Activated effector memory CD4-positive, alpha-beta T cell treated with anti-CD3 and anti-CD28 coated beads, Interleukin-2, amount 50 U/mL, for 16 hours (primary cell): ENCODE results near the gene POLR2C.
"Not testable (repeated sequence)": the region's sequence is repeated elsewhere in the genome, so short reads cannot be mapped to it uniquely, and the experiment has no call there.

ENCODE experiments used
- DNase-seq: peaks from one replicate; pipeline ENCODE4 v3.0.0-alpha.2; 2020

Gene POLR2C

DNA sequence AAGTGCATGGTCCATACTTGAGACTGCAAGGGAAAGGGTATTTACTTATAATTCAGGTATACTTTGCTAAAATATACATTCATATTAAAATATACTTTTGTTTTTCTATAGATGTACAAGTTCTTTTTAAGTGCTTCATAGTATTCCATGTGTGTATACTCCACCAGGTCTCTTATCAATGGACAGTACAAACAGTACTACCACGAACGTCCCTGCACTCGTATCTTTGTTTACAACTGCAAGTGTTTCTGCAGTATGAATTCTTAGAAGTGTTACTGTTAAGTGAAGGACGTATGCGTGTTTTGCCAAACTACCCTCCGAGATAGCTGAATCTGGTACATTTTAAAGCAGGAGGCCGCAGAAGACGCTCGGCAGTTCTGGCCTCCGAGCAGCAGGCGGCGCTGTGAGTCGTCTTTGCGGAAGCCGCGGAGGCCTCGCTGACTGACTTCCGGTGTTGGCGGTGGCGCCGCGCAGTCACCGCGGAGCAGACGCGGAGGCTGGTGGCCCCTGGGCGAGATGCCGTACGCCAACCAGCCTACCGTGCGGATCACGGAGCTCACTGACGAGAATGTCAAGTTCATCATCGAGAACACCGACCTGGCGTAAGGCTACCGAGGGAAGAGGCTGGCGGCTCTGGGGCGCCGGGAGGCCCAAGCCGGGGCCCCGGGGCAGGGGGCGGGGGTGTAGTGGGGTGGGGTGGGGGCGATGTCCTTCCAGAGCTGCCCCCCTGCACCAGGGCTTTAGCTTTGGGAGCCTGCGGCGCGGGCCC lies at the start of gene POLR2C:
Gene POLR2C, plus strand, starts transcription at position 471 of the 769 bp plus-strand sequence. Its CDS starts 46 bp downstream, at position 517.
- DNase-seq, result peak; percentile 98

DNA sequence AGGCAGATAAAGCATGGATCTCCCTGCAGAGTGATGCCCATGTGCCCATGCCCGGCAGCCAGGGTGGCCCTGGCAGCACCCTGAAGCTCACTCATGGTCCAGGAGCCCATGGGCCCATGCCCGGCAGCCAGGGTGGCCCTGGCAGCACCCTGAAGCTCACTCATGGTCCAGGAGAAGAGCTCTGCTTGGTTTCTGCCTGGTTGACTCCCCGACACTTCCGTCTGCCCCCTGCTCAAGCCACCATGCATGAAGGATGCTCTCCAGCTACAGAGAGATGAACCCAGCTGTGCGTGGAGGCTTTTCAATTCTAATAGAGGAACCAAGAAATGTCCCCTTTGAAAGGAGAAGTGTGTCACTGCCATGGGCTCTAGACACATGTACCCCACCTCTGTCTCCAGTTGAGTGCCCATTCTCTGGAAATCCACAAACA lies 49.2 kb upstream of the POLR2C start:
- DNase-seq, result no peak

DNA sequence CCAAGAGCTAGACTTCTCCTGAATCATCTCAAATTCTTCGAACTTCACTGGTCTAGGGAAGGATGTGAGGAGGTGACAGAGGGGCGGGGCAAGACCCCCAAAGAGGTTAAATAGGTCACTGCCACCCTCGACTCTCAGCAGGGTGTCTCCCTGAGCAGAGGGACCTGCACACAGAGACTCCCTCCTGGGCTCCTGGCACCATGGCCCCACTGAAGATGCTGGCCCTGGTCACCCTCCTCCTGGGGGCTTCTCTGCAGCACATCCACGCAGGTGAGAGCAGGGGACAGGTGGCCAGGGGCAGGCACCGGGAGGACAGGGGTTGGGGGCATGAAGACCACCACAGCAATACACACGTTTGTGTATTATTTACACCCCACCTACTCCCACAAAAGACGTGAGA lies 48.7 kb upstream of the POLR2C start:
- DNase-seq, result no peak

DNA sequence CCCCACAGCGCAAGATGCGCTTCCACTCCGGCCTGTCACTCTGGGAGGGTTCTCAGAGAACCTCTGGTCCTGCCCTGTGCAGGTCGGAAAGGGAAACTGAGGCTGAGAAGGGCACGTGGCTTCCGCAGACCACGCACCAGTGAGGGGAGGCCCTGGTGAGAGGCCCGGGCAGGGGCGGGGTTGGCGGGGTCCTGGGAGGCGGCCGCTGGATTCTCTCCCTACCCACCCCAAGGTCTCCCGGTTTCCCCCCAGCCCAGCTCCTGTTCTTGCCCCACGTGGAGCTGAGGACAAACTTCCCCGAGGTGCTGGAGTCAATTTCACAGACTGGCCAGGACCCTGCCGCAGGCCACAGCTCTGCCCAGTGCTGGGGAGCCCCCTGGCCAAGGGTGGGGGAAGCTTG lies 46.4 kb upstream of the POLR2C start:
- DNase-seq, result no peak

DNA sequence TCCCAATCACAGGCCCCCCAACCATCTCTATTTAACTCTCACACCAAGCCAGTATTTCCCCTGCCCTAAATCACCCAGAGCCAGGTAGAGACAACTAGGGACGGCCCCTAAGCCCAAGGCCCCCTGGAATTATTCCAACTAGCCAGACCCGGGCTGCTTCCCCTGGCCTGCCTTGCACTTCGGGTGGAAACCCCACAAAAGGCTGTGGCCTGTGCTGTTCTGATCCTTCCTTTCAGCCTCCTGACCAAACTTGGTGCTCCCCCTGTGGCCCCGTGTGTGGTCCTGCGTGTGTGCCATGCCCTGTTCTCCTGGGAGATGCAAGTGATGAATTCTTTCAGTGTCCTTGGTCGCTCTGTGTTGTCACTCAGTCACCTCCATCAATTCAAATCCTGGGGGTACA lies 43.0 kb upstream of the POLR2C start:
- DNase-seq, result no peak

DNA sequence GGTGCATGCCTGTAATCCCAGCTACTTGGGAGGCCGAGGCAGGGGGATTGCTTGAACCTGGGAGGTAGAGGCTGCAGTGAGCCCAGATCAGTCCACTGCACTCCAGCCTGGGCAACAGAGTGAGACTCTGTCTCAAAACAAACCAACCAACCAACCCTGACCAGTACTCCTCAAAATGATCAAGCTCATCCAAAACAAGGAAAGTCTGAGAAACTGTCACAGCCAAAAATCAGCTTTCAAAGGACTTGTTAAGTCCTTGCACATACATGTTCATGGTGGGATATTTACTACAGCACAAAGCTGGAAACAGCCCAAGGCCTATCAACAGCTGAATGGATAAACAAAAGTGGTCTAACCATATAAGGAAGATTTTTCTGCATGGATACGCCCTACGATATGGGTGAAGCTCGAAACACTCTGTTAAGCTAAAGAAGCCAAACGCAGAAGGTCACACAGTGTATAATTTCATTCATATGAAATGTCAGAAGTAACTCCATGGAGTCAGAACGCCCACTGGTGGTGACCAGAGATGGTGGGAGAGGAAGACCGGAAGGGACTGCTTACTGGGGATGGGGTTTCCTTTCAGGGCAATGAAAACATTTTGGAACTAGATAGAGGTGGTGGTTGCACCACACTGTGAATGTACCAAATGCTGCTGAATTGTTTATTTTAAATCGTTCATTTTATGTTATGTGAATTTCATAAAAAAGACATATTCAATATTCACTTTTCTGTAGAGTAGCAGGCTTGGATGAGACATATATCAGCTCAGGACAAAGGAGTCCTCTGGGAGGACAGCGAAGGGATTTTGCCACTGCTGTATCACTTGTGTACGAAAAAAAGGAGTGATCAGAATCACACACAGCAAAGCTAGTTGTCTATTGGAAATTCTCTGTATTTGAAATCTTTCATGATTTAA lies 40.2 kb upstream of the POLR2C start:
- no peak for DNase-seq

DNA sequence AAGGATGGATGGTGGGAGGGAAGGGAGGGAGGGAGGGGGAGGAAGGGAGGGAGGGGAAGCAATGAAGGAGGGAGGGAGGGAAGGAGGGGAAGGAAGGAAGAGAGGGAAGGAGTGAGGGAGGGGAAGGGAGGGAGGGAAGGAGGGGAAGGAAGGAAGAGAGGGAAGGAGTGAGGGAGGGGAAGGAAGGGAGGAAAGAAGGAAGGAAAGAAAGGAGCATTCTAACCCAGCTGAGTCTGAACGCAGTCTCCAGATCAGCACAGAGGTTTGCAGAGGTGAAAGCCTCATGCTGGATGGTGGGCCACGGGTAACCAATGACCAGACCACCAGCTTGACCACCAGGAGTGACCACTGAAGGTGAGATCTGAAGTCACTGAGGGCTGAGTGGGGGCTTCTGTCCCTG lies 39.3 kb upstream of the POLR2C start:
- no peak for DNase-seq

DNA sequence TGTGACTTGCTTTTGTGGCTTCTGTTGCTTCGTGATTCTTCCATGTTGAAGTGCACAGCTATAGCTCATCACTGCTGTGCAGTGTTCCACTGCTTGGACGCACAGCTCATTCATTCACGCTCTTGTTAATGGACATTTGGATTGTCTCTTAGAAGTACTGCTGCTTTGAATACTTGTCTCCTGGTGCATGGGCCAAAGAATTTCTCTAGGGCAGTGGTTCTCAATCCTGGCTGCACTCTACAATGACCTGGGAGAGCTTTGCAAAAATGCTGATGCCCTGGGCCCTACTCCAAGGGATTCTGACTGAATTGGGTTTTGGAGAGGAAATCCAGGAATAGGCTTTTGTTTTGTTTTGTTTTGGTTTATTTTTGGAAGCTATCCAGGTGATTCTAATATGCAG lies 37.9 kb upstream of the POLR2C start:
- DNase-seq, result no peak

DNA sequence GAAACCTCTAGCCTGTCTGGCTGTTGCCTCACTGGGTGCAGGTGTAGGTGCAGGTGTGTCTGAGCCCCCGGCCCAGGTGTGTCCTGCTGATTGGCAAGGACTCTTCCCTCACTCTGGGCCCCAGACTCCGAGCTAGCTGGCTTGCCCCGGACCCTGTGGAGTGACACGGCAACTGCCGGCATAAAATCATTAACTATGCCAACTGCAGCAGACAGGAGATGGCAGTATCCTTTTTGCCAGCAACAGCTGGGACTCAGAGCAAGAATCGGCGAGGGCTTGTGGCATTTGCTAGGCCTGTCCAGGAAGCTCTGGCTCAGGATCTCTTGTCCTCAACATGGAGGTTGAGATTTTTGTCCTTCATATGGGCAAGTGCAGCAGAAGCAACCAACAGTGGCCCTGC lies 36.1 kb upstream of the POLR2C start:
- DNase-seq, result no peak

DNA sequence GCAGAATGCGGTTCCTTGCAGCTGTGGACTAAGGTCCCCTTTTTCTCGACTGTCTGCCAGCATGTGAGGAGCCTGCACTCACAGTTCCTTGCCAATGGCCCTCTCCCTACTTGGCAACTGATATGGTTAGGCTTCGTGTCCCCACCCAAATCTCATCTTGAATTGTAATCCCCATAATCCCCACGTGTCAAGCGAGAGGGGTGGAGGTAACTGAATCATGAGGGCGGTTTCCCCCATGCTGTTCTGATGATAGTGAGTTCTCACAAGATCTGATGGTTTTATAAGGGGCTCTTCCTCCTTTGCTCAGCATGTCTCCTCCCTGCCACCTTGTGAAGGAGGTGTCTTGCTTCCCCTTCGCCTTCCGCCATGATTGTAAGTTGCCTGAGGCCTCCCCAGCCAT lies 35.2 kb upstream of the POLR2C start:
- DNase-seq, result no peak

DNA sequence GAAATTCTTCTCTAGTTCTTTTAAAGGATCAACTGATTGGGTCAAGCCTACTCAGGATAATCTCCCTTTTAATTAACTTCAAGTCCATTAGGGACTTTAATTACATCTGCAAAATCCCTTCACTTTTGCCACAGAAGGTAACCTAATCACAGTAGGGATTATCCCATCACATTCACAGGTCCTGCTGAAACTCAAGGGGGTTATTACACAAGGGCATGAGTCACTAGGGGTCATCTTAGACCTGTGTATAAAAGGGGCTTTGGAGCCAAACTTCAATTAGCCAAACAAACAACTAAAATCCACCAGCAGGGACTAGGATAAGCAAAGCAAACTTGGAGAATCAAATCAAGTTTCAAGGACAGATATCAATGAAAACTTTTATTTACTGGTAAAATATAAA lies 34.7 kb upstream of the POLR2C start:
- DNase-seq, result no peak

DNA sequence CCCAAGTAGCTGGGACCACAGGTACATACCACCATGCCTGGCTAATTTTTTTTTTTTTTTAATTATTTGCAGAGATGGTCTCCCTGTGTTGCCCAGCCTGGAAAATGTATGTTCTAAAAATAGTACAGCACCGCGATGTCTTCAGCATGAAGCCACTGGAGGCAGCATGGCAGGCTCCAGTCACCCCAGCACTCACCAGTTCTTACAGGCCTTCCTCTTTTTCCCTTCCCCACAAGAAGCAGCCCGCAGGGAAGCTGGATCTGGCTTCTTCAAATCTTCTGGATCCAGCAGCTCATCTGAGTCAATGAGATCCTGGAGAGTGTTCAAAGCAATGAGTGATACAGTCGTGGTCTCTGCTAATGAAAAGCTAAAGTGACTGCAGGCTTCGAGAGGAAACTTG lies 31.5 kb upstream of the POLR2C start:
- no peak for DNase-seq

DNA sequence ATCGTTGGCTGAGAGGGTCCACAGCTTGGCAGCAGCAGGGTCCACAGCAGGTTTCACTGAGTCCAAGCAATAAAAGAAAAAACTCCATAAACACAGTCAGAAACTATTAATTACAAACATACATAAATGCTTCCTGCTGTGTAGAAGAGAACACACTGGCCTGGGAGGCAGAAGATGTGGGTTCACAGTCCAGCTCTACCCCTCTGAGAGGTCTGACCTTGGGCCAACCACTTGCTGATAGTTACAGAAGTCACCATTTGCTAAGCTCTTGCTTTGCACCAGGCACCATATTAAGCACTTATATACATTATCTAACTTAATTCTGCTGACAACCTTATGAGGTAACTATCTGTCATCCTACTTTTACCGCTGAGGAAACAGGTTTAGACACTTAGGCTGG lies 30.0 kb upstream of the POLR2C start:
- DNase-seq, result no peak

DNA sequence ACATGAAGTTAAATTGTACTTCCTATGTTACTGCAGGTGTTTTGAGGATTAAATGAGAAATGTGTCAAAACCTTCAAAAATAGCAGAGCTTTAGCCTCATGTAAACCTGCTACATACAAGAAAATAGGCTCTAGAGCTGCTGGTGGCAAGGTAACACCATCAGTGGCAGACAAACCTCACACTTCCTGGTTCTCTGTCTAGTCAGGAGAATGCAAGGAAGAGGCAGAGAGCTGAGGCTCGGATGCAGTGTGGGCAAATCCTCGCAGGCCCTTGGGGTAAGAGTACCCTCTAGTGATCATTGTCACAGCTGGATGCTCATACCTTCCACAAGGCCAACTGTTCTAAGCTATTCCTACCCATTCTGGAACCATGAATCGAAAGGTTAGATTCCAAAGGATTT lies 29.5 kb upstream of the POLR2C start:
- no peak for DNase-seq

DNA sequence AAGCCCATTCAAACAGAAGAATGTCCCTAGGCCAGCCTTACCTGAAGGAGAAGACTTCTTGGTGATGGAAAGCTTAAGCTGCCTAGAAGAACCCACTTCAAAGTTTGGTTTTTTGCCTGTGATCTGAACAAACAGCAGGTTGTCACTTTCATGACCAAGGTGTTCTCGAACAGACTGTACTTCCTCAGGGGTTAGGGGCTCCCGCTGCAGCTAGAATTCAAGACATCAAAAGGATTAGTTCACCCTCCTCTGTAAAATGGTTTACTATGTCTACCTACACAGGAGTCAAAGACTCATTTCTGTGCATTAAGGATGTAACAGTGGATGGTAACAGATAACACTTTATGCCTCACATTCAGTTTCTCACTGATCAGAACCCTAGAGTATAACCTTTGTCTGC lies 28.5 kb upstream of the POLR2C start:
- no peak for DNase-seq

DNA sequence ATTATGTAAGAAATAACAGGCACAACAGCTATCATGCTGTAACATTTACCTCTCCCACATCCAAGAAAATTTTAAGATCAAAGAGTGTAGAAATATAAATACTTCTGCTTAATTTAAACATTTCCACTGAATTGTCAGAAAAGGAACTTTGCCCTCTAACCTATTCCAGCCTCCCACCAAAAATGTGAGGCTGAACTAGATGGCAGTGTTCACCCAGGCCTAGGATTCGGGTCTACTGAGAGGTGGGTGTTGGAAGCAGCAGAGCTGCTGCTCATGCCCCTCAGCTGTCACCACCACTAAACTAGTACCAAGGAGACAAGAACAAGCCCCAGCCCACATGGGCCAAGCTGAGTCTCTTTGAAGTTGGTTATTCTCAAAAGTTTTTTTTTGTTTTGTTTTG lies 26.6 kb upstream of the POLR2C start:
- DNase-seq, result no peak

DNA sequence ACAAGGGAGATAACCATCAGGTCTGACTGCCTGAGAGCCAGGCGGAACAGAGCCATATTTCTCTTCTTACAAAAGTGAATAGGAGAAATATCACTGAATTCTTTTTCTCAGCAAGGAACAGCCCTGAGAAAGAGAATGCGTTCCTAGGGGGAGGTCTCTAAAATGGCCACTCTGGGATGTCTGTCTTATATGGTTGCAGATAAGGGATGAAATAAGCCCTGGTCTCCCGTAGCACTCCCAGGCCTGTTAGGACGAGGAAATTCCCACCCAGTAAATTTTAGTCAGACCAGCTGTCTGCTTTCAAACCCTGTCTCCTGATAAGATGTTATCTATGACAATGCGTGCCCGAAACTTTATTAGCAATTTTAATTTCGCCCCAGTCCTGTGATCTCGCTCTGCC lies 22.5 kb upstream of the POLR2C start:
- DNase-seq, result not testable (repeated sequence)

DNA sequence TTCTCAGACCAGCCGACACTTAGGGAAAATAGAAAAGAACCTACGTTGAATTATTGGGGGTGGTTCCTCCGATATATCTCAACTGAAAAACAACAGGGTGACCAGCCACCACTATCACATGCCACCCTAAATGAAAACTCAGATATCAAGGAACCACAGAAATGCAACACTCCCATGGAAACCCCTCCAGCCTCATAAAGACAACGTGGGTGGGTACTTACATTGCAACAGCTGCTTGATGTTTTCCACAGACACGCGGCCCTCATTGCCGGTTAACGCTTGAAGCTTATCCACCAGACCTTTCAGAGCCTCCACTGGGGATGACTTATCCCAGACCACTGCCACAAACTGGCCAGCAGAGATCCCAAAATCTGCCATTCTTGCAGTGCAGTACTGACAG lies 21.9 kb upstream of the POLR2C start:
- not testable (repeated sequence) for DNase-seq

DNA sequence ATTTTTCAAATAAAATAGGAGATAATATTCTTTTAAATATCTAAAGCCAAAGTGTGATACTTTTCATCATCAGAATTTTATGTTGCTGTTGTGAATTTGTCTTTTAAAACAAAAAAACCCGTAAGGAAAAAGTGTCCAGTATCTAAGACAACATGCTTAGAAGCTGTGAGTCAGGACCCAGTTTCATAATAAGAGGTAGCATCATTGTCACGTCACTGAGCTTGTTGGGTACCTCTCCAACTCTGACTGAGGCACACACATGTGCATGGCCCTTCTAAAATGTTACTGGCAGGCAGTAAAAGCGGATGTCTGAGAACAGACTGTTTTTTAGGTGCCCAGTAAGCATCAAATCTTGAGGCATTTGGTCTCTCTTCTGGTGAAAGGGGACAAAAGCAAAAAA lies 17.8 kb upstream of the POLR2C start:
- no peak for DNase-seq

DNA sequence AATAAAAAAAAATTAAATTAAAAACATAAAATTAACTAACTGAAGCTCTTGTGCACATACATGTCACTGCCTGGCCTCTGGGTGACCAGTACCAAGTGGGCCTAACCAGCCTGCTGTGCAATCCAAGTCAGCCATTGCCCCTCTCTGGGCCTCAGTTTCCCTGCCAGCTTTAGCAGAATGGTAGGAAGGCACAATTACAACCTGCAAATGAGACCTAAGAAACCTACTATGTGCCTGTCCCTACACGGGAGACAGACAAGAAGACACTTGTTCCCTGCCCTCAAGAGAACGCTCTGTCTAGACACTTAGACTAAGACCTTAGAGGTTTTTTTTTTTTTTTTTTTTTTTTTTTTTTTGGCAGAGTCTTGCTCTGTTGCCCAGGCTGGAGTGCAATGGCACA lies 17.0 kb upstream of the POLR2C start:
- DNase-seq, result no peak

DNA sequence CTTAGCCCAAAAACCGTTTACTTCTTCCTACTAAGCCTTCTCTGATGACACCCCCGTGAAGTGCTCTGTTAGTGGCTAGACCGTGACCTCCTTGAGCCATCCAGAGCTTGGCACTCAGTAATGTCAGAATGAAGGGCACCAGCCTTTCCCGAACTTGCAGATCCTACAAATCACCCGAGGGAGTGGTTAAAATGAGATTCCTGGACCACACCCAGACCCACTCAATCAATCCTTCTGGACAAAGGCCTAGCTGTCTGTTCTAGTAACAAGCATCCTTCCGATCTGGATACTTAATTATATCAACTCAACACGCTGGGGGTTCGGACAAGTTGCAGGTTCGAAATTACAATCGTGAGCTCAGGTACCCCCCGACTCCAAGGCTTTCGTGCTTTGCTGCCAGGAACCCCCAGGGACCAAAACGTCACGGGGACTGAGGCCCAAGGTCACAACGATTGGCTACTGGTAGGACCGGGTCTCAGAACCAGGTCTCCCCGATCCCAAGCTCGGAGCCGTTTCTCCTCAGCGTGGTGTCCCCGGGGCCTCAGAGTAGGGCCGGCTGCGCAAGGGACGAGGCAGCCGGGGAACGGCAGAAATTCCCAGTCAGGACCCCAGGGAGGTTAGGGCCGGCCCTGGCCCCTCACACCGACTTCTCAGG lies 15.8 kb upstream of the POLR2C start:
- DNase-seq, result no peak

DNA sequence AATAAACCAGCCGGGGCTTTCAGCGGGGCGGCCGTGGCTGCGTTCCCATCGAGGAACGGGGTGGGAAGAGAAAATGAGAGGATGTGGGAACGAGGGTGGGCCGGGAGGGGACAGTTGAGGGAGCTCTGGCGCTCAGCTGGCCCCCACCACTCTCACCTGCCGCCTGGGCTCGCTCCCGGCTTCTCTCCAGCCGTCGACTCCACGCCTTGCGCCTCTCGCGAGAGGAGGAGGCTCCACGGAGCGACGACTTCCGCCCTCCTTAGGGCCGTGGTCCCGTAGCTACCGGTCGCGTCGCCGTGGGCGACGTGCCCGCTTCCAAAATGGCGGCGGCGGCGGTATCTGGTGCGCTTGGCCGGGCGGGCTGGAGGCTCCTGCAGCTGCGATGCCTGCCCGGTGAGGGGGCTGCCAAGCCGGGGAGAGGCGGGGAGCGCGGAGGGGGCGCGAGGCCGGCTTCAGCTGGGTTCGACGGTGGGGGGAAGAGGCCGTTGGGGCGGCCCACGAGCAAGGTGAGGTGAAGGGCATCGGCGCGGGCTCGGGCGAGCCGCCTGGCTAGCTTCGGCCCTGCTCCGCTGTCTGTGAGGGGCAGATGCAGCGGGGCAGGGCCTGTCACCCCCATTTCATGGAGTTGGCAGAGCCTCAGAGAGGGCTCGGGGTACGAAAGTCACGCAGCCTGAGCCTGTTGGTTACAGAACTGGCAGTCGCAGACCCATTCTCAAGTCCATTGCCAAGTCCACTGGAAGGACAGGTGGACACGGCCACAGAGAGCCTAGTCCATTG lies 15.1 kb upstream of the POLR2C start, which contains the start of the genes CIAPIN1 and COQ9:
Gene CIAPIN1, minus strand, starts transcription at position 200 of the 777 bp plus-strand sequence. CDS start 6,457 bp downstream, outside the sequence.
Gene COQ9, plus strand, starts transcription at position 294 of the 777 bp plus-strand sequence. Its CDS starts 27 bp downstream, at position 321.
- DNase-seq, result peak; percentile 97

DNA sequence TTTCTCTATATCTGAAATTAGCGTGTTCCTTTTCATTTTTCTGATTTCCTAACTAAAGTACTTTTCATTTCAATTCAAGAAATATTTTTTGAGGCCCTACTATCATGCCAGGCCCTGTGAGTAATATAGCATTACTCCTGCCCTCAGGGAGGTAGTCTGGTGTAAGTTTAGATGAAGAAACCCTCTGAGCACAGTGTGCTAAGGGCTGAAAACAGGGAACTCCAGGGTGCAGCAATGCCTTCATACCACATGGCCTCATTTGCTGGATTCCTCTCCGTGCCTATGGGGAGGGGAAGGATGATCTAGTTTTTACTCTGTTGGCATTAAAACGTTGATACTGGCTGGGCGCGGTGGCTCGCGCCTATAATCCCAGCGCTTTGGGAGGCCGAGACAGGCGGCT lies 10.5 kb upstream of the POLR2C start:
- no peak for DNase-seq
